Measurements from ENCODE around the gene TSPAN13. TPM values are rescaled to one million over a fixed set of nuclear protein-coding genes. Genes with fewer than 3 reads are reported as not detected.

The TSPAN13 gene
- total RNA-seq, 1 donor from 2014 or later, result 81.1 TPM

- TF ChIP-seq CTCF (IDR thresholded peaks at IDR 0.05; ENCODE audit: partially characterized antibody, unreplicated experiment), result no peak
- H3K27me3 Mint-ChIP-seq (ENCODE audit: unreplicated experiment), result no peaks in the 10 kb centered on the region
- H3K4me1 Mint-ChIP-seq (ENCODE audit: low read depth, unreplicated experiment), result peaks cover 14% of the 10 kb centered on the region
- peak overlapping the region; percentile 10 for H3K4me3 Mint-ChIP-seq (ENCODE audit: unreplicated experiment)
- DNase-seq, result no peak
- H3K27ac Mint-ChIP-seq (ENCODE audit: unreplicated experiment), result peak overlapping the region; percentile 76
- H3K36me3 Mint-ChIP-seq (ENCODE audit: unreplicated experiment), result no peaks in the 10 kb centered on the region
- no peaks in the 10 kb centered on the region for H3K9me3 Mint-ChIP-seq (ENCODE audit: unreplicated experiment)
Observed at GRCh38 chr7:16785846-16786245, 32.3 kb downstream of the TSPAN13 start.

- TF ChIP-seq CTCF (IDR thresholded peaks at IDR 0.05; ENCODE audit: partially characterized antibody, unreplicated experiment), result no peak
- Mint-ChIP-seq H3K4me3 (ENCODE audit: unreplicated experiment) (no peak overlapping the region), H3K36me3 (ENCODE audit: unreplicated experiment) (no peaks in the 10 kb centered on the region), H3K9me3 (ENCODE audit: unreplicated experiment) (peaks cover 1% of the 10 kb centered on the region), H3K27ac (ENCODE audit: unreplicated experiment) (no peak overlapping the region), H3K4me1 (ENCODE audit: low read depth, unreplicated experiment) (peaks cover 16% of the 10 kb centered on the region), H3K27me3 (ENCODE audit: unreplicated experiment) (no peaks in the 10 kb centered on the region)
- DNase-seq, result no peak
Observed at GRCh38 chr7:16786257-16786656, 32.7 kb downstream of the TSPAN13 start.

- no peak overlapping the region for H3K4me3 Mint-ChIP-seq (ENCODE audit: unreplicated experiment)
- DNase-seq, result no peak
- TF ChIP-seq CTCF (IDR thresholded peaks at IDR 0.05; ENCODE audit: partially characterized antibody, unreplicated experiment), result no peak
- no peaks in the 10 kb centered on the region for H3K36me3 Mint-ChIP-seq (ENCODE audit: unreplicated experiment)
- H3K4me1 Mint-ChIP-seq (ENCODE audit: low read depth, unreplicated experiment), result peaks cover 19% of the 10 kb centered on the region
- H3K9me3 Mint-ChIP-seq (ENCODE audit: unreplicated experiment), result peaks cover 1% of the 10 kb centered on the region
- H3K27ac Mint-ChIP-seq (ENCODE audit: unreplicated experiment), result no peak overlapping the region
- H3K27me3 Mint-ChIP-seq (ENCODE audit: unreplicated experiment), result no peaks in the 10 kb centered on the region
Observed at GRCh38 chr7:16787127-16787526, 33.6 kb downstream of the TSPAN13 start.

GRCh38 chr7:16791071-16791470, 37.5 kb downstream of the TSPAN13 start:
- TF ChIP-seq CTCF (IDR thresholded peaks at IDR 0.05; ENCODE audit: partially characterized antibody, unreplicated experiment), result no peak
- Mint-ChIP-seq H3K36me3 (ENCODE audit: unreplicated experiment) (no peaks in the 10 kb centered on the region), H3K9me3 (ENCODE audit: unreplicated experiment) (peaks cover 4% of the 10 kb centered on the region), H3K27me3 (ENCODE audit: unreplicated experiment) (no peaks in the 10 kb centered on the region), H3K4me3 (ENCODE audit: unreplicated experiment) (no peak overlapping the region), H3K4me1 (ENCODE audit: low read depth, unreplicated experiment) (peaks cover 24% of the 10 kb centered on the region), H3K27ac (ENCODE audit: unreplicated experiment) (no peak overlapping the region)
- DNase-seq, result no peak

GRCh38 chr7:16791905-16792698, 38.5 kb downstream of the TSPAN13 start:
- H3K9me3 Mint-ChIP-seq (ENCODE audit: unreplicated experiment), result peaks cover 4% of the 10 kb centered on the region
- DNase-seq, result no peak
- peak overlapping the region; percentile 24 for H3K27ac Mint-ChIP-seq (ENCODE audit: unreplicated experiment)
- no peak overlapping the region for H3K4me3 Mint-ChIP-seq (ENCODE audit: unreplicated experiment)
- H3K4me1 Mint-ChIP-seq (ENCODE audit: low read depth, unreplicated experiment), result peaks cover 25% of the 10 kb centered on the region
- no peaks in the 10 kb centered on the region for H3K36me3 Mint-ChIP-seq (ENCODE audit: unreplicated experiment)
- TF ChIP-seq CTCF (IDR thresholded peaks at IDR 0.05; ENCODE audit: partially characterized antibody, unreplicated experiment), result no peak
- no peaks in the 10 kb centered on the region for H3K27me3 Mint-ChIP-seq (ENCODE audit: unreplicated experiment)
